HCT116 (cell line): Measurements from ENCODE around the gene SETD3. TPM values are rescaled to one million over a fixed set of nuclear protein-coding genes. Genes with fewer than 3 reads are reported as not detected.

Experiments used
- ATAC-seq: fragments of 200-7000 bp; cut with Tn5 transposase; 2 replicates; pipeline ENCODE4 v1.9.1; 2020; ENCODE audit warnings: mild to moderate bottlenecking, moderate library complexity
- BruUV-seq: library from RNA; stranded (reverse); fragments of 400-500 nt; replicated peaks from 2 replicates; lab custom pipeline; 2021; lab: Mats Ljungman, UMichigan
- CTCF ChIA-PET: fragments of 300-600 bp; sonication (Branson Sonifier 250); formaldehyde crosslinking; loops from one replicate; lab custom pipeline; 2021; ENCODE audit warnings: antibody characterized with exemption; lab: Charles Lee
- POLR2A ChIA-PET: fragments of 300-600, 350-600 bp; sonication (Branson Sonifier 250); formaldehyde crosslinking; loops from one replicate; lab custom pipeline; 2021; ENCODE audit warnings: antibody characterized with exemption; lab: Charles Lee
- RAD21 ChIA-PET, 2 experiments: fragments of 300-600 bp; sonication (Branson Sonifier 250); formaldehyde crosslinking; loops; one replicate each; lab custom pipeline; 2023; ENCODE audit warnings: low total read pairs in 2 of 2; ENCODE audit not compliant: uncharacterized antibody in 2 of 2, unreplicated experiment in 2 of 2, low non-redundant PET in 1 of 2; lab: Charles Lee
- DNase-seq: peaks from one replicate; pipeline ENCODE4 v3.0.0-alpha.2; 2010; ENCODE audit warnings: low read depth, low spot score
- H2AFZ ChIP-seq: fragments of 200-600 bp; shearing (Covaris generic), sonication (generic); 2 replicates; pipeline ENCODE4 v1.6.1; 2017; ENCODE audit warnings: low read depth, mixed run types, mixed read lengths, antibody characterized with exemption, low read length; ENCODE audit not compliant: poor library complexity, severe bottlenecking
- H3K27ac ChIP-seq: 2 replicates; pipeline ENCODE4 v1.5.1; 2012; ENCODE audit warnings: low read depth, low read length
- H3K27me3 ChIP-seq: fragments of 200-600 bp; sonication (generic); 2 replicates; pipeline ENCODE4 v1.6.1; 2016; ENCODE audit warnings: mixed run types, low read length, mixed read lengths; ENCODE audit not compliant: insufficient read depth
- H3K36me3 ChIP-seq, 2 experiments: fragments of 200-500 bp in 1 of 2; fragments of 200-600 bp in 1 of 2; sonication (Bioruptor generic) in 1 of 2; sonication (generic) in 1 of 2; 2 replicates each; pipeline versions ENCODE4 v1.5.1 to v1.6.1; 2014 to 2016; ENCODE audit warnings: low read length in 2 of 2, inconsistent platforms in 1 of 2, mixed read lengths in 1 of 2, mixed run types in 1 of 2; ENCODE audit not compliant: insufficient read depth in 2 of 2, control insufficient read depth in 1 of 2
- H3K4me1 ChIP-seq, 2 experiments: fragments of 200-600 bp in 1 of 2; sonication (generic) in 1 of 2; 2 replicates each; pipeline versions ENCODE4 v1.5.1 to v1.6.1; 2012 to 2017; ENCODE audit warnings: low read length in 2 of 2, inconsistent platforms in 1 of 2, mild to moderate bottlenecking in 1 of 2, mixed read lengths in 1 of 2, mixed run types in 1 of 2, moderate library complexity in 1 of 2; ENCODE audit not compliant: insufficient read depth in 2 of 2, control insufficient read depth in 1 of 2
- H3K4me2 ChIP-seq: fragments of 200-600 bp; sonication (generic); 2 replicates; pipeline ENCODE4 v1.6.1; 2017; ENCODE audit warnings: mixed run types, low read length, mixed read lengths
- H3K4me3 ChIP-seq, 2 experiments: fragments of 200-600 bp in 1 of 2; sonication (generic) in 1 of 2; replicated peaks in 1 of 2; 2 replicates each; pipeline ENCODE4 v1.5.1; 2011 to 2016; ENCODE audit warnings: low read length in 2 of 2, control low read depth in 1 of 2, low read depth in 1 of 2, mild to moderate bottlenecking in 1 of 2, mixed read lengths in 1 of 2, mixed run types in 1 of 2
- H3K79me2 ChIP-seq: fragments of 200-600 bp; sonication (generic); 2 replicates; pipeline ENCODE4 v1.6.1; 2017; ENCODE audit warnings: mild to moderate bottlenecking, mixed run types, low read length, moderate library complexity, mixed read lengths; ENCODE audit not compliant: insufficient read depth
- H3K9ac ChIP-seq: fragments of 200-600 bp; sonication (generic); 2 replicates; pipeline ENCODE4 v1.6.1; 2016; ENCODE audit warnings: low read length, mixed read lengths
- H3K9me2 ChIP-seq: fragments of 200-600 bp; sonication (generic), shearing (Covaris generic); 2 replicates; pipeline ENCODE4 v1.6.1; 2017; ENCODE audit warnings: mixed run types, mild to moderate bottlenecking, moderate library complexity; ENCODE audit not compliant: insufficient read depth
- H3K9me3 ChIP-seq, 2 experiments: fragments of 200-500 bp in 1 of 2; fragments of 200-600 bp in 1 of 2; sonication (Bioruptor generic) in 1 of 2; sonication (generic) in 1 of 2; 2 replicates each; pipeline ENCODE4 v1.6.1; 2014 to 2017; ENCODE audit warnings: low read length in 2 of 2, mixed read lengths in 2 of 2, inconsistent platforms in 1 of 2, low read depth in 1 of 2, mild to moderate bottlenecking in 1 of 2, mixed run types in 1 of 2, moderate library complexity in 1 of 2; ENCODE audit not compliant: control insufficient read depth in 1 of 2, insufficient read depth in 1 of 2
- H4K20me1 ChIP-seq: fragments of 200-600 bp; sonication (generic), shearing (Covaris generic); 2 replicates; pipeline ENCODE4 v1.6.1; 2017; ENCODE audit warnings: mixed run types, mild to moderate bottlenecking, moderate library complexity; ENCODE audit not compliant: insufficient read depth
- CEBPB ChIP-seq: IDR thresholded peaks from 2 replicates; pipeline ENCODE4 v1.6.1; 2012; ENCODE audit warnings: low read depth
- EZH2 ChIP-seq: fragments of 200-600 bp; sonication (generic); IDR thresholded peaks from 2 replicates; pipeline ENCODE4 v1.6.1; 2017; ENCODE audit warnings: antibody characterized with exemption, mixed run types
- FOSL1 ChIP-seq: IDR thresholded peaks from 2 replicates; pipeline ENCODE4 v1.6.1; 2012; ENCODE audit warnings: low read depth
- JUND ChIP-seq: IDR thresholded peaks from 2 replicates; pipeline ENCODE4 v1.6.1; 2012
- POLR2AphosphoS5 ChIP-seq: IDR thresholded peaks from 2 replicates; pipeline ENCODE4 v1.6.1; 2011; ENCODE audit warnings: mild to moderate bottlenecking, low read depth, low read length, moderate library complexity
- RAD21 ChIP-seq: IDR thresholded peaks from 2 replicates; pipeline ENCODE4 v1.6.1; 2012; ENCODE audit warnings: low read depth, mild to moderate bottlenecking
- SRF ChIP-seq: IDR thresholded peaks from 2 replicates; pipeline ENCODE4 v1.6.1; 2012; ENCODE audit warnings: low read depth
- TCF7L2 ChIP-seq: IDR thresholded peaks from 2 replicates; pipeline ENCODE4 v1.7.0; 2011; ENCODE audit warnings: borderline replicate concordance, inconsistent platforms; ENCODE audit not compliant: insufficient read depth, insufficient read length; ENCODE audit errors: extremely low read depth
- ZBTB33 ChIP-seq: IDR thresholded peaks from 2 replicates; pipeline ENCODE4 v1.6.1; 2011; ENCODE audit warnings: mild to moderate bottlenecking, low read length, moderate library complexity; ENCODE audit not compliant: insufficient replicate concordance; ENCODE audit errors: extremely low read depth
- ZFX ChIP-seq: fragments of 450-650 bp; IDR thresholded peaks from 2 replicates; pipeline ENCODE4 v1.6.1; 2017
- intact Hi-C: fragments of 100-400 bp; cut with micrococcal nuclease; formaldehyde crosslinking; loops from 2 replicates; pipeline ENCODE4 v1.10.0; 2022
- total RNA-seq: library from RNA; stranded (reverse); gene quantifications from one replicate; pipeline ENCODE4 v1.2.1, GENCODE V29; 2021; ENCODE audit not compliant: unreplicated experiment
- TF ChIP-seq, protein P1 (sequence below): IDR thresholded peaks from 2 replicates; pipeline ENCODE4 v1.6.1; 2012; ENCODE audit warnings: low read depth

Gene SETD3
- total RNA-seq, 1 experiment from 2014 or later, result 46.6 TPM

DNA sequence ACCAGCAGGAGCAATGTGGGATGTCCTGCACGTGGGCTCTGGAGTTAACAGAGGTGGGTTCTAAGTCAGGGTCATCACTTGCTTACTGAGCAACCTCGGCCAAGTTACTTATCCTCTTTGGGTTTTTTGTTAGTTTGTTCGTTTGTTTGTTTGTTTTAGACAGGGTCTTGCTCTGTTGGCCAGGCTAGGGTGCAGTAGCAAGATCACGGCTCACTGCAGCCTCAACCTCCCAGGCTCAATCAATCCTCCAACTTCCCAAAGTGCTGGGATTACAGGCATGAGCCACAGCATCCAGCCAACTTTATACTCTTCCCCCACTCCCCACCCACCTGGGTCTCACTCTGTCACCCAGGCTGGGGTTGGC lies 78.4 kb downstream of the SETD3 start:
- no peak overlapping the region for H3K4me3 ChIP-seq
- no peak overlapping the region for H2AFZ ChIP-seq
- ATAC-seq (no peak), DNase-seq (no peak)
- H3K9me3 ChIP-seq, result no peaks in the 10 kb centered on the region
- intact Hi-C loops, result no loop called here
- no peak overlapping the region for H3K4me2 ChIP-seq
- ChIA-PET POLR2A (no interaction called here), CTCF (interaction anchor here (1.1 to 4.4 kb wide), 3 partner anchors 9 to 13 kb away, joined by 6 to 25 read pairs (median 11); no protein-coding TSS in a partner anchor), RAD21 (no interaction called here)
- no peaks in the 10 kb centered on the region for H3K27me3 ChIP-seq
- H3K9me2 ChIP-seq, result no peaks in the 10 kb centered on the region
- no peak overlapping the region for H3K9ac ChIP-seq
- no peaks in the 10 kb centered on the region for H4K20me1 ChIP-seq
- H3K27ac ChIP-seq, result no peak overlapping the region
- H3K79me2 ChIP-seq, result no peaks in the 10 kb centered on the region
- H3K36me3 ChIP-seq, result peaks cover 2 to 13% of the 10 kb centered on the region in 2 experiments; a peak in 2 of 4 replicates
- no TSS peak for BruUV-seq
- H3K4me1 ChIP-seq, result no peaks in the 10 kb centered on the region
- TF ChIP-seq JUND (no peak), SRF (no peak), RAD21 (no peak), POLR2AphosphoS5 (no peak), ZFX (no peak), TCF7L2 (no peak), EZH2 (no peak)

DNA sequence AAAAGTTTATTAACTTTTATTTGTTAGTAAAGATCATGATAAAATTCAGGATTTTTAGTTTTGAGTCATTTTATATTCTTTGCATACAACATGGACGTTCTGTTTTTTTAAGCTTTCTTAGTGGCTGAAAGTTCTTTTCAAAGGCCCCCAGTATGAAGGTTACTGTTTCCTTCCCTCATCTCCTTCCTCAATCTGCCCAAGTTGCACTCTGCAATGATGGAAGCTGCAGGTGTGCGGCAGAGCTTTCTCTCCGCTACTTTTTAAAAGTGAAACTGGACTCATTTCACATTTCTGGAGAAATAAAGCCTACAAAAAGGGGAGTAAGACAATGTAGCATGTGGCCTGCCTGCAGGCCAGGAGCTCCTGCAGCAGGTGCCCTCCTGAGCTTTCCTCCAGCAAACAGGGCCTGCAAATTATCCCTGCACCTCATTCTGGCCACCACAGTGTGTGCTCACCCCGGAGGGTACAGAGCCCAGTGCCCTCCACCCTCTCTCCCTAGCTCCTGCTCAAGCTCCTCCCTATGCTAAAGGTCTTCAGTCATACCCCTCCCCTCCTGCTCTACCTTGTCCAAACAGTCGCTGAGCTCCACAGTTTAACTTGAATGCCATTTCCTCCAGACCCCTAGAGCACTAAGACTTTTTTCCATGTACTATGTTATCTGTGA lies 78.9 kb downstream of the SETD3 start:
- no peak overlapping the region for H3K4me3 ChIP-seq
- H3K9me2 ChIP-seq, result no peaks in the 10 kb centered on the region
- BruUV-seq, result no TSS peak
- H3K4me1 ChIP-seq, result no peaks in the 10 kb centered on the region; a peak in 1 of 4 replicates
- intact Hi-C loops, result no loop called here
- no peak overlapping the region for H3K27ac ChIP-seq
- RAD21 ChIA-PET, result no interaction called here
- no peak for DNase-seq
- POLR2A ChIA-PET, result no interaction called here
- H3K36me3 ChIP-seq, result peaks cover 2 to 13% of the 10 kb centered on the region in 2 experiments; a peak in 2 of 4 replicates
- no peaks in the 10 kb centered on the region for H3K27me3 ChIP-seq
- no peak overlapping the region for H3K9ac ChIP-seq
- no peak overlapping the region for H2AFZ ChIP-seq
- no peak for TF ChIP-seq CEBPB
- no peak for TF ChIP-seq JUND
- TF ChIP-seq, protein P1, sequence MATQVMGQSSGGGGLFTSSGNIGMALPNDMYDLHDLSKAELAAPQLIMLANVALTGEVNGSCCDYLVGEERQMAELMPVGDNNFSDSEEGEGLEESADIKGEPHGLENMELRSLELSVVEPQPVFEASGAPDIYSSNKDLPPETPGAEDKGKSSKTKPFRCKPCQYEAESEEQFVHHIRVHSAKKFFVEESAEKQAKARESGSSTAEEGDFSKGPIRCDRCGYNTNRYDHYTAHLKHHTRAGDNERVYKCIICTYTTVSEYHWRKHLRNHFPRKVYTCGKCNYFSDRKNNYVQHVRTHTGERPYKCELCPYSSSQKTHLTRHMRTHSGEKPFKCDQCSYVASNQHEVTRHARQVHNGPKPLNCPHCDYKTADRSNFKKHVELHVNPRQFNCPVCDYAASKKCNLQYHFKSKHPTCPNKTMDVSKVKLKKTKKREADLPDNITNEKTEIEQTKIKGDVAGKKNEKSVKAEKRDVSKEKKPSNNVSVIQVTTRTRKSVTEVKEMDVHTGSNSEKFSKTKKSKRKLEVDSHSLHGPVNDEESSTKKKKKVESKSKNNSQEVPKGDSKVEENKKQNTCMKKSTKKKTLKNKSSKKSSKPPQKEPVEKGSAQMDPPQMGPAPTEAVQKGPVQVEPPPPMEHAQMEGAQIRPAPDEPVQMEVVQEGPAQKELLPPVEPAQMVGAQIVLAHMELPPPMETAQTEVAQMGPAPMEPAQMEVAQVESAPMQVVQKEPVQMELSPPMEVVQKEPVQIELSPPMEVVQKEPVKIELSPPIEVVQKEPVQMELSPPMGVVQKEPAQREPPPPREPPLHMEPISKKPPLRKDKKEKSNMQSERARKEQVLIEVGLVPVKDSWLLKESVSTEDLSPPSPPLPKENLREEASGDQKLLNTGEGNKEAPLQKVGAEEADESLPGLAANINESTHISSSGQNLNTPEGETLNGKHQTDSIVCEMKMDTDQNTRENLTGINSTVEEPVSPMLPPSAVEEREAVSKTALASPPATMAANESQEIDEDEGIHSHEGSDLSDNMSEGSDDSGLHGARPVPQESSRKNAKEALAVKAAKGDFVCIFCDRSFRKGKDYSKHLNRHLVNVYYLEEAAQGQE, result no peak
- no peak for TF ChIP-seq ZBTB33
- TF ChIP-seq POLR2AphosphoS5, result no peak
- no peak for TF ChIP-seq FOSL1
- TF ChIP-seq, all 23 proteins: peak for 0
- no peak; the same call in 1 of the 2 replicates for ATAC-seq
- Histone ChIP-seq H4K20me1 (no peaks in the 10 kb centered on the region), H3K4me2 (no peak overlapping the region), H3K9me3 (no peaks in the 10 kb centered on the region), H3K79me2 (no peaks in the 10 kb centered on the region)
- CTCF ChIA-PET, result interaction anchor here (1.1 to 4.4 kb wide), 3 partner anchors 8 to 14 kb away, joined by 6 to 25 read pairs (median 11); no protein-coding TSS in a partner anchor
